SK-N-SH (cell line): Measurements from ENCODE around the gene IL21R. TPM values are rescaled to one million over a fixed set of nuclear protein-coding genes. Genes with fewer than 3 reads are reported as not detected.

ENCODE experiments used
- CTCF ChIA-PET: fragments of 300-600, 350-600 bp; formaldehyde crosslinking; extraction: SDS; loops from one replicate; lab custom pipeline; 2021; lab: Yijun Ruan, JAX
- POLR2A ChIA-PET: fragments of 350-600 bp; sonication (Branson Sonifier 250); formaldehyde crosslinking; extraction: SDS; loops from one replicate; lab custom pipeline; 2020; ENCODE audit warnings: antibody characterized with exemption, inconsistent platforms; lab: Yijun Ruan, JAX
- DNase-seq: peaks from one replicate; pipeline ENCODE4 v3.0.0; 2012
- H2AFZ ChIP-seq: fragments of 200-600 bp; sonication (generic); 2 replicates; pipeline ENCODE4 v1.8.1; 2016; ENCODE audit warnings: antibody characterized with exemption, mild to moderate bottlenecking, low read depth
- H3F3A ChIP-seq: fragments of 200-600 bp; sonication (generic); replicated peaks from 2 replicates; pipeline ENCODE3; 2016; ENCODE audit warnings: antibody characterized with exemption, mild to moderate bottlenecking; ENCODE audit not compliant: insufficient read depth
- H3K27ac ChIP-seq, 2 experiments: fragments of 200-500 bp in 1 of 2; fragments of 200-600 bp in 1 of 2; sonication (Bioruptor generic) in 1 of 2; sonication (generic), shearing (Covaris generic) in 1 of 2; 2 replicates each; pipeline versions ENCODE4 v1.5.1 to v1.6.1; 2014 to 2016; ENCODE audit warnings: low read depth in 2 of 2, inconsistent platforms in 1 of 2, low read length in 1 of 2, mild to moderate bottlenecking in 1 of 2, mixed read lengths in 1 of 2
- H3K27me3 ChIP-seq: fragments of 200-600 bp; sonication (generic), shearing (Covaris generic); 2 replicates; pipeline ENCODE4 v1.6.1; 2016; ENCODE audit warnings: mixed run types; ENCODE audit not compliant: insufficient read depth
- H3K36me3 ChIP-seq, 2 experiments: fragments of 200-500 bp in 1 of 2; fragments of 200-600 bp in 1 of 2; sonication (Bioruptor generic) in 1 of 2; sonication (generic) in 1 of 2; replicated peaks in 1 of 2; 2 replicates each; pipeline versions ENCODE3 to v1.5.1; 2014 to 2016; ENCODE audit warnings: low read length in 1 of 2, mild to moderate bottlenecking in 1 of 2; ENCODE audit not compliant: insufficient read depth in 2 of 2, control insufficient read depth in 1 of 2
- H3K4me1 ChIP-seq, 2 experiments: fragments of 200-500 bp in 1 of 2; fragments of 200-600 bp in 1 of 2; sonication (Bioruptor generic) in 1 of 2; sonication (generic), shearing (Covaris generic) in 1 of 2; 2 replicates each; pipeline versions ENCODE4 v1.5.1 to v1.6.1; 2014 to 2016; ENCODE audit warnings: low read depth in 1 of 2, low read length in 1 of 2, mixed run types in 1 of 2; ENCODE audit not compliant: insufficient read depth in 2 of 2, control insufficient read depth in 1 of 2
- H3K4me2 ChIP-seq: fragments of 200-600 bp; sonication (generic), shearing (Covaris generic); 2 replicates; pipeline ENCODE4 v1.6.1; 2017; ENCODE audit warnings: mixed run types
- H3K4me3 ChIP-seq, 2 experiments: fragments of 200-500 bp in 1 of 2; fragments of 200-600 bp in 1 of 2; sonication (Bioruptor generic) in 1 of 2; sonication (generic), shearing (Covaris generic) in 1 of 2; 2 replicates each; pipeline versions ENCODE4 v1.5.1 to v1.8.1; 2014 to 2016; ENCODE audit warnings: low read depth in 2 of 2, inconsistent platforms in 1 of 2, low read length in 1 of 2, mild to moderate bottlenecking in 1 of 2, mixed read lengths in 1 of 2, moderate library complexity in 1 of 2
- H3K79me2 ChIP-seq: fragments of 200-600 bp; sonication (generic); 2 replicates; pipeline ENCODE4 v1.8.1; 2017; ENCODE audit warnings: mild to moderate bottlenecking; ENCODE audit not compliant: insufficient read depth
- H3K9ac ChIP-seq: fragments of 200-600 bp; sonication (generic); 2 replicates; pipeline ENCODE4 v1.6.1; 2017; ENCODE audit warnings: mixed run types
- H3K9me2 ChIP-seq: fragments of 200-600 bp; sonication (generic); 2 replicates; pipeline ENCODE4 v1.6.1; 2017; ENCODE audit warnings: mixed run types
- H3K9me3 ChIP-seq: fragments of 200-600 bp; sonication (generic); 2 replicates; pipeline ENCODE4 v1.6.1; 2017; ENCODE audit warnings: mixed run types, mild to moderate bottlenecking, moderate library complexity
- H4K20me1 ChIP-seq: fragments of 200-600 bp; sonication (generic); 2 replicates; pipeline ENCODE4 v1.6.1; 2017; ENCODE audit warnings: mild to moderate bottlenecking, mixed run types; ENCODE audit not compliant: insufficient read depth
- ELF1 ChIP-seq: IDR thresholded peaks from 2 replicates; pipeline ENCODE4 v1.4.0; 2012
- EP300 ChIP-seq, 2 experiments: IDR thresholded peaks; 2 replicates each; pipeline versions ENCODE4 v1.4.0 to v1.6.1; 2012; ENCODE audit warnings: borderline replicate concordance in 1 of 2, low read depth in 1 of 2, low read length in 1 of 2
- EZH2phosphoT487 ChIP-seq: fragments of 200-600 bp; sonication (generic); IDR thresholded peaks from 2 replicates; pipeline ENCODE4 v1.6.1; 2017; ENCODE audit warnings: low read depth, mixed run types, mild to moderate bottlenecking, antibody characterized with exemption, moderate library complexity, borderline replicate concordance
- FOXJ3 ChIP-seq: sonication (generic); formaldehyde crosslinking; IDR thresholded peaks from 2 replicates; pipeline ENCODE4 v1.5.1; 2020; ENCODE audit warnings: mild to moderate bottlenecking, missing genetic modification reagents
- FOXM1 ChIP-seq: IDR thresholded peaks from 2 replicates; pipeline ENCODE4 v1.4.0; 2012; ENCODE audit warnings: low read depth, mild to moderate bottlenecking
- GATA2 ChIP-seq: sonication (generic); formaldehyde crosslinking; IDR thresholded peaks from 2 replicates; pipeline ENCODE4 v1.5.0; 2020; ENCODE audit warnings: mild to moderate bottlenecking, missing genetic modification reagents
- JUND ChIP-seq: IDR thresholded peaks from 2 replicates; pipeline ENCODE4 v1.4.0; 2012
- MEF2A ChIP-seq: IDR thresholded peaks from 2 replicates; pipeline ENCODE4 v1.4.0; 2012; ENCODE audit warnings: low read depth, borderline replicate concordance
- NFIC ChIP-seq: IDR thresholded peaks from 2 replicates; pipeline ENCODE4 v1.4.0; 2012; ENCODE audit warnings: borderline replicate concordance
- RAD21 ChIP-seq: IDR thresholded peaks from 2 replicates; pipeline ENCODE4 v1.6.1; 2012; ENCODE audit warnings: mild to moderate bottlenecking, low read length
- RFX5 ChIP-seq: IDR thresholded peaks from 2 replicates; pipeline ENCODE4 v1.6.1; 2012; ENCODE audit warnings: mild to moderate bottlenecking, improper control_type of control experiment, low read length
- SMC3 ChIP-seq: IDR thresholded peaks from 2 replicates; pipeline ENCODE4 v1.6.1; 2012; ENCODE audit warnings: low read depth, low read length, improper control_type of control experiment
- TCF12 ChIP-seq: IDR thresholded peaks from 2 replicates; pipeline ENCODE4 v1.4.0; 2012
- TEAD4 ChIP-seq: IDR thresholded peaks from 2 replicates; pipeline ENCODE4 v1.4.0; 2012; ENCODE audit warnings: mild to moderate bottlenecking, borderline replicate concordance; ENCODE audit not compliant: insufficient read depth
- ZBTB33 ChIP-seq: IDR thresholded peaks from 2 replicates; pipeline ENCODE4 v1.4.0; 2012; ENCODE audit warnings: low read depth, borderline replicate concordance
- WGBS: methylation state at CpG from one replicate; pipeline ENCODE4 v1.1.6; 2017; ENCODE audit warnings: low lambda C conversion rate; 5-methylcytosine and 5-hydroxymethylcytosine counted together
- polyA plus RNA-seq, 3 experiments: library from polyadenylated mRNA; depleted of rRNA; stranded (reverse); fragments of >200 nt; gene quantifications; 2 replicates each; pipeline ENCODE4 v1.2.3, GENCODE V29; 2012
- TF ChIP-seq, protein P1 (sequence below): fragments of 200-600 bp; sonication (generic); IDR thresholded peaks from 2 replicates; pipeline ENCODE4 v1.6.1; 2017; ENCODE audit warnings: antibody characterized with exemption, mild to moderate bottlenecking, moderate library complexity
- TF ChIP-seq, protein P2 (sequence below): IDR thresholded peaks from 2 replicates; pipeline ENCODE4 v1.4.0; 2012; ENCODE audit warnings: low read depth
- TF ChIP-seq, protein P3 (sequence below): IDR thresholded peaks from 2 replicates; pipeline ENCODE4; 2012
- TF ChIP-seq, protein P4 (sequence below): IDR thresholded peaks from 2 replicates; pipeline ENCODE4 v1.6.1; 2012; ENCODE audit warnings: mild to moderate bottlenecking, low read depth, low read length, moderate library complexity

The IL21R gene
- polyA plus RNA-seq, 1 of the 3 experiments (the other 2 are of a cell fraction), result 0.13 TPM

GRCh38 chr16:27369806-27370205 lies 32.2 kb upstream of the IL21R start:
- DNase-seq, result no peak
- ChIA-PET CTCF (interaction anchor here (2.6 to 5.4 kb wide), 3 partner anchors 13 to 190 kb away, joined by 21 to 104 read pairs (median 72); no protein-coding TSS in a partner anchor), POLR2A (no interaction called here)
- Histone ChIP-seq H4K20me1 (no peaks in the 10 kb centered on the region), H3K4me2 (no peak overlapping the region), H3K4me1 (no peaks in the 10 kb centered on the region; a peak in 1 of 4 replicates), H3K4me3 (no peak overlapping the region), H3K9me3 (no peaks in the 10 kb centered on the region), H3F3A (peaks cover 4% of the 10 kb centered on the region), H2AFZ (no peak overlapping the region), H3K9ac (no peak overlapping the region), H3K27ac (no peak overlapping the region), H3K79me2 (no peaks in the 10 kb centered on the region), H3K9me2 (no peaks in the 10 kb centered on the region), H3K36me3 (no peaks in the 10 kb centered on the region), H3K27me3 (no peaks in the 10 kb centered on the region)
- WGBS, result 63% methylated on average over 3 of the region's 3 CpGs
- TF ChIP-seq TCF12, result no peak
- no peak for TF ChIP-seq NFIC
- no peak for TF ChIP-seq ZBTB33

DNA sequence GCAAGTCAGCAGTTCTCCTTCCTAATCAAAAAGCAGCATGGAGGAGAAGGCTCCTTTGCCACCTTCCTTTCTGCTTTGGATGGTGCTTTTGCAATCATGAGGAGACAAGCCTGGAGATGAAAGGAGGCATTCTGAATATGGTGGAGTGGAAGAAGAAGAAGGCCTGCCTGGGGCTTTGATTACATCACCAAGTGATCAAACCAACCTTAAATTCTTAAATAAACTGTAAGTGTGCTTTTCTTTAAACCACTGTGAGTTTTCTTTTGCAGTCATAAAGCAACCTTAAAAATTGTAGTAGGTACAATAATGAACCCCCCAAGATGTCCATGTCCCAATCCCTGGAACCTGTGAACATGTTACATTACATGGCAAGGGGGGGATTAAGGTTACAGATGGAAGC lies 31.7 kb upstream of the IL21R start:
- POLR2A ChIA-PET, result no interaction called here
- no peaks in the 10 kb centered on the region for H4K20me1 ChIP-seq
- H3K27me3 ChIP-seq, result no peaks in the 10 kb centered on the region
- no peak overlapping the region for H3K9ac ChIP-seq
- DNase-seq, result no peak
- H3K4me2 ChIP-seq, result no peak overlapping the region
- H3K9me2 ChIP-seq, result no peaks in the 10 kb centered on the region
- no peaks in the 10 kb centered on the region; a peak in 1 of 4 replicates for H3K4me1 ChIP-seq
- no peak overlapping the region for H3K27ac ChIP-seq
- CTCF ChIA-PET, result interaction anchor here (5.4 kb wide), 1 partner anchor 134 kb away, joined by 104 read pairs; no protein-coding TSS in a partner anchor
- no peaks in the 10 kb centered on the region for H3K9me3 ChIP-seq
- H3F3A ChIP-seq, result peaks cover 2% of the 10 kb centered on the region
- no peak overlapping the region for H2AFZ ChIP-seq
- H3K36me3 ChIP-seq, result no peaks in the 10 kb centered on the region
- H3K4me3 ChIP-seq, result no peak overlapping the region
- H3K79me2 ChIP-seq, result no peaks in the 10 kb centered on the region
- no peak for TF ChIP-seq ELF1
- no peak for TF ChIP-seq JUND
- TF ChIP-seq, protein P1, sequence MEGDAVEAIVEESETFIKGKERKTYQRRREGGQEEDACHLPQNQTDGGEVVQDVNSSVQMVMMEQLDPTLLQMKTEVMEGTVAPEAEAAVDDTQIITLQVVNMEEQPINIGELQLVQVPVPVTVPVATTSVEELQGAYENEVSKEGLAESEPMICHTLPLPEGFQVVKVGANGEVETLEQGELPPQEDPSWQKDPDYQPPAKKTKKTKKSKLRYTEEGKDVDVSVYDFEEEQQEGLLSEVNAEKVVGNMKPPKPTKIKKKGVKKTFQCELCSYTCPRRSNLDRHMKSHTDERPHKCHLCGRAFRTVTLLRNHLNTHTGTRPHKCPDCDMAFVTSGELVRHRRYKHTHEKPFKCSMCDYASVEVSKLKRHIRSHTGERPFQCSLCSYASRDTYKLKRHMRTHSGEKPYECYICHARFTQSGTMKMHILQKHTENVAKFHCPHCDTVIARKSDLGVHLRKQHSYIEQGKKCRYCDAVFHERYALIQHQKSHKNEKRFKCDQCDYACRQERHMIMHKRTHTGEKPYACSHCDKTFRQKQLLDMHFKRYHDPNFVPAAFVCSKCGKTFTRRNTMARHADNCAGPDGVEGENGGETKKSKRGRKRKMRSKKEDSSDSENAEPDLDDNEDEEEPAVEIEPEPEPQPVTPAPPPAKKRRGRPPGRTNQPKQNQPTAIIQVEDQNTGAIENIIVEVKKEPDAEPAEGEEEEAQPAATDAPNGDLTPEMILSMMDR, result no peak
- TF ChIP-seq, protein P2, sequence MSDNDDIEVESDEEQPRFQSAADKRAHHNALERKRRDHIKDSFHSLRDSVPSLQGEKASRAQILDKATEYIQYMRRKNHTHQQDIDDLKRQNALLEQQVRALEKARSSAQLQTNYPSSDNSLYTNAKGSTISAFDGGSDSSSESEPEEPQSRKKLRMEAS, result no peak
- no peak for TF ChIP-seq RFX5
- TF ChIP-seq EP300 (IDR thresholded peaks at IDR 0.05; ENCODE audit: borderline replicate concordance in 1 of 2, low read depth in 1 of 2, low read length in 1 of 2), result no peak
- TF ChIP-seq, protein P3, sequence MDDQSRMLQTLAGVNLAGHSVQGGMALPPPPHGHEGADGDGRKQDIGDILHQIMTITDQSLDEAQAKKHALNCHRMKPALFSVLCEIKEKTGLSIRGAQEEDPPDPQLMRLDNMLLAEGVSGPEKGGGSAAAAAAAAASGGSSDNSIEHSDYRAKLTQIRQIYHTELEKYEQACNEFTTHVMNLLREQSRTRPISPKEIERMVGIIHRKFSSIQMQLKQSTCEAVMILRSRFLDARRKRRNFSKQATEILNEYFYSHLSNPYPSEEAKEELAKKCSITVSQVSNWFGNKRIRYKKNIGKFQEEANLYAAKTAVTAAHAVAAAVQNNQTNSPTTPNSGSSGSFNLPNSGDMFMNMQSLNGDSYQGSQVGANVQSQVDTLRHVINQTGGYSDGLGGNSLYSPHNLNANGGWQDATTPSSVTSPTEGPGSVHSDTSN, result no peak
- TF ChIP-seq GATA2, result no peak
- no peak for TF ChIP-seq FOXM1
- no peak for TF ChIP-seq SMC3
- no peak for TF ChIP-seq MEF2A
- TF ChIP-seq, protein P4, sequence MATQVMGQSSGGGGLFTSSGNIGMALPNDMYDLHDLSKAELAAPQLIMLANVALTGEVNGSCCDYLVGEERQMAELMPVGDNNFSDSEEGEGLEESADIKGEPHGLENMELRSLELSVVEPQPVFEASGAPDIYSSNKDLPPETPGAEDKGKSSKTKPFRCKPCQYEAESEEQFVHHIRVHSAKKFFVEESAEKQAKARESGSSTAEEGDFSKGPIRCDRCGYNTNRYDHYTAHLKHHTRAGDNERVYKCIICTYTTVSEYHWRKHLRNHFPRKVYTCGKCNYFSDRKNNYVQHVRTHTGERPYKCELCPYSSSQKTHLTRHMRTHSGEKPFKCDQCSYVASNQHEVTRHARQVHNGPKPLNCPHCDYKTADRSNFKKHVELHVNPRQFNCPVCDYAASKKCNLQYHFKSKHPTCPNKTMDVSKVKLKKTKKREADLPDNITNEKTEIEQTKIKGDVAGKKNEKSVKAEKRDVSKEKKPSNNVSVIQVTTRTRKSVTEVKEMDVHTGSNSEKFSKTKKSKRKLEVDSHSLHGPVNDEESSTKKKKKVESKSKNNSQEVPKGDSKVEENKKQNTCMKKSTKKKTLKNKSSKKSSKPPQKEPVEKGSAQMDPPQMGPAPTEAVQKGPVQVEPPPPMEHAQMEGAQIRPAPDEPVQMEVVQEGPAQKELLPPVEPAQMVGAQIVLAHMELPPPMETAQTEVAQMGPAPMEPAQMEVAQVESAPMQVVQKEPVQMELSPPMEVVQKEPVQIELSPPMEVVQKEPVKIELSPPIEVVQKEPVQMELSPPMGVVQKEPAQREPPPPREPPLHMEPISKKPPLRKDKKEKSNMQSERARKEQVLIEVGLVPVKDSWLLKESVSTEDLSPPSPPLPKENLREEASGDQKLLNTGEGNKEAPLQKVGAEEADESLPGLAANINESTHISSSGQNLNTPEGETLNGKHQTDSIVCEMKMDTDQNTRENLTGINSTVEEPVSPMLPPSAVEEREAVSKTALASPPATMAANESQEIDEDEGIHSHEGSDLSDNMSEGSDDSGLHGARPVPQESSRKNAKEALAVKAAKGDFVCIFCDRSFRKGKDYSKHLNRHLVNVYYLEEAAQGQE, result no peak
- no peak for TF ChIP-seq FOXJ3 (CRISPR knock-in tag)
- TF ChIP-seq EZH2phosphoT487, result no peak
- TF ChIP-seq RAD21, result no peak
- no peak for TF ChIP-seq TEAD4
